GM20000 (cell line): Measurements from ENCODE around the gene FCAR.
"Not testable (repeated sequence)": the region's sequence is repeated elsewhere in the genome, so short reads cannot be mapped to it uniquely, and the experiment has no call there.

Experiments used
- DNase-seq: peaks from one replicate; pipeline ENCODE4 v3.0.0; 2012; ENCODE audit warnings: low spot score
- TF ChIP-seq, protein P1 (sequence below): IDR thresholded peaks from 2 replicates; pipeline ENCODE4 v1.5.1; 2012; ENCODE audit warnings: mild to moderate bottlenecking, control low read depth; ENCODE audit errors: extremely low read depth, missing control alignments

FCAR gene

DNA sequence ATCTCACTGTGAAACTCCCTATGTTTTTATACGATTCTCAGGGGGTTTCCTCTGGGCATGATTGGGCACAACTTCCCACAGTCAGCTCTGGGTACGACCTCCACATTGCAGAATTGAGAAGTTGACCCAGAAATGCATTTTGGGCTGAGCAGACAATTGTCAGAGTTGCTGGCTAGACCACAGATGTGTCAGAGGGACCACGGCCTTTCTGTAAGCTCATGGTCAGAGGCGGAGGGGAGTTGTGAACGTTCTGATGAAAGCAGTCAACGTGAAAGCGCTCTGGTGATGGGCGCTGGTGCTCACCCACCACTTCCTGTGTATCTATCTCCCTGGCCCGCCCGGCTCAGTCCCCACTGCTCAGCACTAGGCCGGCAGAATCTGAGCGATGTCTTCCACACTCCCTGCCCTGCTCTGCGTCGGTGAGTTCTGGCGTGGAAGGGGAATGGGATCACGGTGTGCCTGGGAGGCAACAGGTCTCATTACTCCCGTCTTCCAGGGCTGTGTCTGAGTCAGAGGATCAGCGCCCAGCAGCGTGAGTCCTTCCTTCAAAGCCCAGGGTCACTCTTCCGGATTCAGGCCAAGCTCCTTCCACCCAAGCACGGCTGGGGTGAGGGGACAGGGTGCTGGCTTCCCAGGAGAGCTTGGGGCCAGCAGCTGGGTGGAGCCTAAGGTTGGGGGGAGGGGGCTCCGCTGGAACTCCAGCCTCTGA lies 31.9 kb downstream of the FCAR start, which contains the start of gene NCR1:
Gene NCR1 (plus strand): TSS at position 346 of the 709 bp plus-strand sequence. CDS start 40 bp downstream, at position 386.
- TF ChIP-seq, protein P1, sequence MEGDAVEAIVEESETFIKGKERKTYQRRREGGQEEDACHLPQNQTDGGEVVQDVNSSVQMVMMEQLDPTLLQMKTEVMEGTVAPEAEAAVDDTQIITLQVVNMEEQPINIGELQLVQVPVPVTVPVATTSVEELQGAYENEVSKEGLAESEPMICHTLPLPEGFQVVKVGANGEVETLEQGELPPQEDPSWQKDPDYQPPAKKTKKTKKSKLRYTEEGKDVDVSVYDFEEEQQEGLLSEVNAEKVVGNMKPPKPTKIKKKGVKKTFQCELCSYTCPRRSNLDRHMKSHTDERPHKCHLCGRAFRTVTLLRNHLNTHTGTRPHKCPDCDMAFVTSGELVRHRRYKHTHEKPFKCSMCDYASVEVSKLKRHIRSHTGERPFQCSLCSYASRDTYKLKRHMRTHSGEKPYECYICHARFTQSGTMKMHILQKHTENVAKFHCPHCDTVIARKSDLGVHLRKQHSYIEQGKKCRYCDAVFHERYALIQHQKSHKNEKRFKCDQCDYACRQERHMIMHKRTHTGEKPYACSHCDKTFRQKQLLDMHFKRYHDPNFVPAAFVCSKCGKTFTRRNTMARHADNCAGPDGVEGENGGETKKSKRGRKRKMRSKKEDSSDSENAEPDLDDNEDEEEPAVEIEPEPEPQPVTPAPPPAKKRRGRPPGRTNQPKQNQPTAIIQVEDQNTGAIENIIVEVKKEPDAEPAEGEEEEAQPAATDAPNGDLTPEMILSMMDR = no peak
- DNase-seq = no peak

DNA sequence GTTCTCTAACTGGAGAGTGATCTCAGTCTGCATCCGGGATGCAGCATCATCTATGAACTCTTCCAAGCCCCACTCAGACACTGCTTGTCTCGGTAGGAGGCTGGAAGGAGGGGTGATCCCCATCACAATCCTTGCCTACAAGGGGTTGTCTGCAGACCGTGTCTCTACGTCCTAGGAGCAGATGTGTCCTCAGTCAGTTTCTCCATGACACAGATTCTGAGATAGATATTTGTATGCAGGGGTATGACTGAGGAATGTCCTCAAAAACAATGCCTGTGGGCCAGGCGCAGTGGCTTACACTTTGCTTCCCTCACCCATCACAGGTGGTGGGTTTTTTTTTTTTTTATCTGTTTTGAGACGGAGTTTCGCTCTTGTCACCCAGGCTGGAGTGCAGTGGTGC lies 32.8 kb downstream of the FCAR start:
- TF ChIP-seq, protein P1 = no peak
- no peak for DNase-seq

GRCh38 chr19:54907899-54908298 lies 33.9 kb downstream of the FCAR start:
- DNase-seq = not testable (repeated sequence)

DNA sequence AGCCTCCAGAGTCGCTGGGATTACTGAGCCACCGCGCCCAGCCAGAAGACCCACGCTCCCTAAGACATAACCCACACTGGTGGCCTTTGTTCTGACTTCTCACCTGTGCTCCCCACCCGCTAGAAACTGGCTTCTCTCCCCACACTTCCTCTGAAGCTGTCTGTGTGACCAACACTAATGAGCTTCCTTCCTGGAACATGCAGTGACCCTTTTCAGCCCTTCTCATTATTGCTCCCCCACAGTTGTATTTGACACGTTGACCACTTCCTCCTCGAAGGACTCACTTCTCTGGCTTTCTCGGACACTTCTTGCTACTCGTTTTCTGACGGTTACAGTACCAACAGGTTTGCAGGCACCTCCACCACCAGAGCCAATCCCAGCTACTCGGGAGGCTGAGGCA lies 42.8 kb downstream of the FCAR start:
- DNase-seq = peak; percentile 49
- TF ChIP-seq, protein P1 = no peak

- TF ChIP-seq, protein P1 = no peak
- no peak for DNase-seq
These were observed 44.5 kb downstream of the FCAR start for GRCh38 chr19:54918499-54918898.

DNA sequence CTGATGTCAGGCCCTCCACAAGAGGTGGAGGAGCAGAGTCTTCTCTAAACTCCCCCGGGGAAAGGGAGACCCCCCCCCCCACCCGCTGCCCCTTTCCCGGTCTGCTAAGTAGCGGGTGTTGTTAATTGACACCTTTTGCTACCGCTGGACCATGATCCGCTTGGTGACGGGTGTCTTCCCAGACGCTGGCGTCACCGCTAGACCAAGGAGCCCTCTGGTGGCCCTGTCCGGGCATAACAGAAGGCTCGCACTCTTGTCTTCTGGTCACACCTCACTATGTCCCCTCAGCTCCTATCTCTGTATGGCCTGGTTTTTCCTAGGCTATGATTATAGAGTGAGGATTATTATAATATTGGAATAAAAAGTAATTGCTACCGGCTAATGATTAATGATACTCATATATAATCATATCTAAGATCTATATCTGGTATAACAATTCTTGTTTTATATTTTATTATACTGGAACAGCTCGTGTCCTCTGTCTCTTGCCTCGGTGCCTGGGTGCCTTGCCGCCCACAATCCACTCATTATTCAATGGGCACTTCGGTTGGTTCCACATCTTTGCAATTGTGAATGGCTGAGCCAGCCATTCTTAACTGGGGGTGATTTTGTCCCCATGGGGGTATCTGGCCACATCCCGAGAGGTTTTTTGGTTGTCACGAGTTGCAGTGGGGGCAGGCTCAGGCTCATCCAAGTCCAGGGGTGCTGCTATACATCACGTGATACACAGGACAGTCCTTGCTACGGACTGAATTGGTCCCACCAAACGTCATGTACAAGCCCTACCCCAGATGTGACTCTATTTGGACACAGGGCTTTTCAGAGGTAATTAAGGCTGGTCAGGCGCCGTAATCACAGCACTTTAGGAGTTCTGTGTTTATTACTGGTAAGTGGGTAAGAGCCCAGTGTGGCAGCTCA lies 45.9 kb downstream of the FCAR start:
- DNase-seq = not testable (repeated sequence)

DNA sequence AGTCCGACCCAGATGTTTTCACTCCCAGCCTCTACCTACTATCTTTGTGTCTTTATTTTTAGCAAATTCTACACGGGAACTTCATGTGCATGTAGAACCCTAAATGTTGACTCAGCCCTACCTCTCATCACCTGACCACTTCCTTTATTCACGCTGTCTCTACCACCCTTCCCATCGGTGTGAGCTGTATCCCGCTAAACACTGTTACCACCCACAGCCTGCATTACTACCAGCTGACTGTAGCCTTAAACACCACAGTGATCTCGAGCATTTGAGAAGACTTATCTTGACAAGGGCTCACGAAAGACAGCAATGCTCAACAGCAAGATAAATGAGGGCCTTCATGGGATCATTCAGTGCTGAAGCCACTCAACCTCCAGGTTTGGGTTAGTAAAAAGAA lies 47.0 kb downstream of the FCAR start:
- no peak for DNase-seq

GRCh38 chr19:54923276-54923675 lies 49.2 kb downstream of the FCAR start:
- no peak for DNase-seq
- TF ChIP-seq, protein P1 = no peak

More for the DNA sequence above, 47.0 kb downstream of the FCAR start:
- TF ChIP-seq, protein P1 = no peak
